GM19328 (cell line): ENCODE data around the gene EVX1.

ENCODE experiments used
- ATAC-seq: cut with Tn5 transposase; IDR thresholded peaks from one replicate; pipeline ENCODE4 v1.9.1; 2021; ENCODE audit warnings: mild to moderate bottlenecking, moderate library complexity; ENCODE audit not compliant: unreplicated experiment

EVX1 gene

GRCh38 chr7:27248427-27248806 is 5.8 kb downstream of the EVX1 start:
- ATAC-seq, result no peak

- no peak for ATAC-seq
Observed at GRCh38 chr7:27248911-27249723, 6.5 kb downstream of the EVX1 start.

GRCh38 chr7:27249724-27250556 is 7.3 kb downstream of the EVX1 start:
- no peak for ATAC-seq

GRCh38 chr7:27250557-27251070 is 8.0 kb downstream of the EVX1 start:
- ATAC-seq, result no peak

- no peak for ATAC-seq
Observed at GRCh38 chr7:27251136-27251651, 8.6 kb downstream of the EVX1 start.

- ATAC-seq, result no peak
Observed at GRCh38 chr7:27251652-27252590, 9.3 kb downstream of the EVX1 start.

DNA sequence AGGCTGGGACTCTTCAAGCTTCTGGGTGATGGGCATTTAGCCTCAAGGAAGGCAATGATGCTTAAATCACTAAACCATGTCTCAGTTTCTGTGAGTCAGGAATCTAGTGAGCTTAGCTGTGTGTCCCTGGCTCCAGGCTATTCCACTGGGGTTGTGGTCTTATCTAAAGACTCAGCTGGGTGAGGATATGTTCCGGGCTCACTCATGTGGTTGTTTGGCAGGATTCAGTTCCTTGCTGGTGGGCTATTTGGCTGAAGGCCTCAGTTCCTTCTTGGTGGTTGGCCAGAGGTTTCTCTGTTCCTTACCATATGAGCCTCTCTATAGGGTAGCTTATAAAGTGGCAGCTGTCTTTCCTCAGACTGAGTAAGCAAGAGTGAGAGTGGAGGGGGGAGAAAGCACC is 12.0 kb downstream of the EVX1 start:
- no peak for ATAC-seq

- no peak for ATAC-seq
Observed at GRCh38 chr7:27260211-27260610, 17.6 kb downstream of the EVX1 start.

GRCh38 chr7:27262121-27262520 is 19.5 kb downstream of the EVX1 start:
- ATAC-seq, result no peak

- no peak for ATAC-seq
Observed at GRCh38 chr7:27263781-27264180, 21.2 kb downstream of the EVX1 start.

- no peak for ATAC-seq
Observed at GRCh38 chr7:27269455-27269854, 26.9 kb downstream of the EVX1 start.

GRCh38 chr7:27271384-27271783 is 28.8 kb downstream of the EVX1 start:
- ATAC-seq, result no peak

- ATAC-seq, result no peak
Observed at GRCh38 chr7:27277628-27278027, 35.0 kb downstream of the EVX1 start.

GRCh38 chr7:27283558-27283957 is 41.0 kb downstream of the EVX1 start:
- no peak for ATAC-seq

GRCh38 chr7:27295236-27295635 is 52.6 kb downstream of the EVX1 start:
- no peak for ATAC-seq

DNA sequence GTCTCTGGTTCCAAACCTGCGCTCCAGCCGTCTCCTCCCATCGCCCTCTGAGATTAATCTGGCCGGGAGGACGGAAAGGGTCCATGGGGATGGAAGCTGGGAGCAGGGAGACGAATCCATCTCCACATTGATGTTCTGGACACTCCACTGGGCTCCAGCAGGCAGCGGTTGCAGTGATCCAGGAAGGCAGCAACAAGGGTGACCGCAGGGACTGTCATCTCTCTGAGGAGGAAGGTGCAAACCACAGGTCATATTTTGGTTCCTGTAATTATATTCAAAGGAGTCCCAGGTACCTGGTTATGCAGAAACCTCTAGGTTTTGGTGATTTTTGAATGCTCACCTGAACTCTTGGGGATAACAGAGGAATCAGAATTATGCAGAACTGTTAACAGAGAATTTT is 54.8 kb downstream of the EVX1 start:
- no peak for ATAC-seq
